PC-9 (cell line): ENCODE results near the gene TMEM242. TPM values are rescaled to one million over a fixed set of nuclear protein-coding genes. Genes with fewer than 3 reads are reported as not detected.
"Not testable (repeated sequence)": the region's sequence is repeated elsewhere in the genome, so short reads cannot be mapped to it uniquely, and the experiment has no call there.

Source experiments
- BruUV-seq: library from RNA; stranded (reverse); fragments of 400-500 nt; replicated peaks from 2 replicates; lab custom pipeline; 2021; lab: Mats Ljungman, UMichigan
- CTCF ChIA-PET: fragments of 300-600 bp; sonication (Branson Sonifier 250); formaldehyde crosslinking; loops from one replicate; lab custom pipeline; 2022; ENCODE audit warnings: antibody characterized with exemption; lab: Charles Lee
- POLR2A ChIA-PET: fragments of 300-600 bp; sonication (Branson Sonifier 250); formaldehyde crosslinking; loops from one replicate; lab custom pipeline; 2022; ENCODE audit warnings: antibody characterized with exemption; ENCODE audit not compliant: unreplicated experiment; lab: Charles Lee
- DNase-seq, 2 experiments: peaks; one replicate each; pipeline versions ENCODE4 v3.0.0 to v3.0.0-alpha.2; 2015 to 2022; ENCODE audit warnings: mixed read lengths in 1 of 2
- H2AFZ ChIP-seq: fragments of 200-600 bp; sonication (generic); 2 replicates; pipeline ENCODE4 v1.8.1; 2017; ENCODE audit warnings: antibody characterized with exemption
- H3F3A ChIP-seq: fragments of 200-600 bp; sonication (generic); 2 replicates; pipeline ENCODE4 v1.8.1; 2017; ENCODE audit warnings: antibody characterized with exemption, mild to moderate bottlenecking, low read depth; ENCODE audit not compliant: insufficient read depth
- H3K27ac ChIP-seq: fragments of 200-600 bp; sonication (generic); 2 replicates; pipeline ENCODE4 v1.6.1; 2016; ENCODE audit warnings: mixed run types
- H3K27me3 ChIP-seq: fragments of 200-600 bp; sonication (generic); 2 replicates; pipeline ENCODE4 v1.6.1; 2016; ENCODE audit warnings: low read depth, mixed run types; ENCODE audit not compliant: insufficient read depth
- H3K36me3 ChIP-seq: fragments of 200-600 bp; sonication (generic); 2 replicates; pipeline ENCODE4 v1.6.1; 2016; ENCODE audit warnings: low read depth, mixed run types
- H3K4me1 ChIP-seq: fragments of 200-600 bp; sonication (generic); replicated peaks from 2 replicates; pipeline ENCODE4 v1.6.1; 2016; ENCODE audit warnings: mixed run types; ENCODE audit not compliant: insufficient read depth
- H3K4me2 ChIP-seq: fragments of 200-600 bp; sonication (generic); 2 replicates; pipeline ENCODE4 v1.6.1; 2017; ENCODE audit warnings: mixed run types
- H3K4me3 ChIP-seq: fragments of 200-600 bp; sonication (generic); 2 replicates; pipeline ENCODE4 v1.6.1; 2016; ENCODE audit warnings: mixed run types
- H3K79me2 ChIP-seq: fragments of 200-600 bp; sonication (generic); 2 replicates; pipeline ENCODE4 v1.6.1; 2017; ENCODE audit warnings: low read depth, mixed run types
- H3K9me2 ChIP-seq: fragments of 200-600 bp; sonication (generic); 2 replicates; pipeline ENCODE4 v1.8.1; 2017; ENCODE audit warnings: mild to moderate bottlenecking; ENCODE audit not compliant: insufficient read depth
- H3K9me3 ChIP-seq: fragments of 200-600 bp; sonication (generic); 2 replicates; pipeline ENCODE4 v1.8.1; 2016; ENCODE audit warnings: low read depth; ENCODE audit not compliant: insufficient read depth
- H4K20me1 ChIP-seq: fragments of 200-600 bp; sonication (generic); 2 replicates; pipeline ENCODE4 v1.8.1; 2017; ENCODE audit not compliant: insufficient read depth
- CTCF ChIP-seq: fragments of 200-600 bp; sonication (generic); conservative IDR thresholded peaks from 2 replicates; pipeline ENCODE4 v1.6.1; 2017; ENCODE audit warnings: mixed run types, antibody characterized with exemption, mild to moderate bottlenecking, moderate library complexity
- EZH2 ChIP-seq: fragments of 200-600 bp; sonication (generic); IDR thresholded peaks from 2 replicates; pipeline ENCODE4 v1.8.0; 2017; ENCODE audit warnings: antibody characterized with exemption, low read depth
- intact Hi-C: fragments of 100-400 bp; cut with micrococcal nuclease; formaldehyde crosslinking; loops from one replicate; pipeline ENCODE4 v1.10.0; 2022; ENCODE audit not compliant: unreplicated experiment
- total RNA-seq: library from RNA; stranded (reverse); gene quantifications from 2 replicates; pipeline ENCODE4 v1.2.3, GENCODE V29; 2021

The TMEM242 gene
- total RNA-seq, 1 experiment from 2014 or later: 8.1 TPM

DNA sequence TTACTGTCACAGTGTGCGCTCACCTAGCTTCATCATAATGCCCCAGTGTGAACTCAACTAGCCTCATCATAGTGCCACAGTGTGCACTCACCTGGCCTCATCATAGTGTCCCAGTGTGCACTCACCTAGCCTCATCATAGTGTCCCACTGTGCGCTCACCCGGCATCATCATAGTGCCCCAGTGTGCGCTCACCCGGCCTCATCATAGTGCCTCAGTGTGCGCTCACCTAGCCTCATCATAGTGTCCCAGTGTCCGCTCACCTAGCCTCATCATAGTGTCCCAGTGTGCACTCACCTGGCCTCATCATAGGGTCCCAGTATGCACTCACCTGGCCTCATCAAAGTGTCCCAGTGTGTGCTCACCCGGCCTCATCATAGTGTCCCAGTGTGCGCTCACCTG lies 10.6 kb downstream of the TMEM242 start:
- intact Hi-C loops: no loop called here
- H3K4me3 ChIP-seq: no peak overlapping the region
- H3K9me3 ChIP-seq: no peaks in the 10 kb centered on the region
- ChIA-PET CTCF (no interaction called here), POLR2A (interaction anchor here (0.6 kb wide), 1 partner anchor 67 kb away, joined by 6 read pairs; no protein-coding TSS in a partner anchor)
- no peak overlapping the region for H3K4me2 ChIP-seq
- H3K36me3 ChIP-seq: peaks cover 5% of the 10 kb centered on the region; the same call in 1 of the 2 replicates
- DNase-seq: no peak
- 0 out of 2 replicates have a peak, but pooled peaks cover 4% of the 10 kb centered on the region for H3K79me2 ChIP-seq
- peaks cover 6% of the 10 kb centered on the region for H3F3A ChIP-seq
- TF ChIP-seq CTCF (no peak), EZH2 (no peak)
- BruUV-seq: no TSS peak
- H2AFZ ChIP-seq: no peak overlapping the region
- H4K20me1 ChIP-seq: no peaks in the 10 kb centered on the region
- no peaks in the 10 kb centered on the region for H3K27me3 ChIP-seq
- H3K4me1 ChIP-seq: peaks cover 14% of the 10 kb centered on the region
- H3K9me2 ChIP-seq: no peaks in the 10 kb centered on the region
- H3K27ac ChIP-seq: no peak overlapping the region

DNA sequence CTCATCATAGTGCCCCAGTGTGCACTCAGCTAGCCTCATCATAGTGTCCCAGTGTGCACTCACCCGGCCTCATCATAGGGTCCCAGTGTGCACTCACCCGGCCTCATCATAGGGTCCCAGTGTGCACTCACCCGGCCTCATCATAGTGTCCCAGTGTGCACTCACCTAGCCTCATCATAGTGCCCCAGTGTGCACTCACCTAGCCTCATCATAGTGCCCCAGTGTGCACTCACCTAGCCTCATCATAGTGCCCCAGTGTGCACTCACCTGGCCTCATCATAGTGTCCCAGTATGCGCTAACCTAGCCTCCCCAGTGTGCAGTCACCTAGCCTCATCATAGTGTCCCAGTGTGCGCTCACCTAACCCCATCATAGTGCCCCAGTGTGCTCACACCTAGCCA lies 12.6 kb downstream of the TMEM242 start:
- CTCF ChIA-PET, H3F3A ChIP-seq, intact Hi-C loops, H3K4me3 ChIP-seq, H3K36me3 ChIP-seq, H3K9me3 ChIP-seq, BruUV-seq, H3K9me2 ChIP-seq, H2AFZ ChIP-seq, H3K4me1 ChIP-seq, H3K27ac ChIP-seq, DNase-seq, POLR2A ChIA-PET, H4K20me1 ChIP-seq, H3K4me2 ChIP-seq, H3K79me2 ChIP-seq, H3K27me3 ChIP-seq: not testable (repeated sequence)

GRCh38 chr6:157307661-157308060 lies 15.7 kb downstream of the TMEM242 start:
- DNase-seq: no peak
- H3K9me3 ChIP-seq: no peaks in the 10 kb centered on the region
- no peaks in the 10 kb centered on the region for H3F3A ChIP-seq
- peaks cover 6% of the 10 kb centered on the region; the same call in 1 of the 2 replicates for H4K20me1 ChIP-seq
- TF ChIP-seq EZH2 (no peak), CTCF (no peak)
- BruUV-seq: no TSS peak
- no peak overlapping the region for H3K27ac ChIP-seq
- no peaks in the 10 kb centered on the region for H3K9me2 ChIP-seq
- intact Hi-C loops: no loop called here
- CTCF ChIA-PET: no interaction called here
- no peak overlapping the region for H2AFZ ChIP-seq
- no peaks in the 10 kb centered on the region for H3K36me3 ChIP-seq
- no peaks in the 10 kb centered on the region for H3K79me2 ChIP-seq
- no peak overlapping the region for H3K4me2 ChIP-seq
- POLR2A ChIA-PET: no interaction called here
- no peaks in the 10 kb centered on the region for H3K27me3 ChIP-seq
- no peak overlapping the region for H3K4me3 ChIP-seq
- H3K4me1 ChIP-seq: no peaks in the 10 kb centered on the region
